Ramos (cell line): ENCODE data around the gene ZMYND11.

ENCODE experiments used
- in situ Hi-C: fragments of 300-500 bp; cut with MboI; formaldehyde crosslinking; loops from one replicate; pipeline ENCODE4 v1.14.3; 2022; ENCODE audit warnings: low sequenced_read_pairs; ENCODE audit not compliant: unreplicated experiment

ZMYND11 gene

DNA sequence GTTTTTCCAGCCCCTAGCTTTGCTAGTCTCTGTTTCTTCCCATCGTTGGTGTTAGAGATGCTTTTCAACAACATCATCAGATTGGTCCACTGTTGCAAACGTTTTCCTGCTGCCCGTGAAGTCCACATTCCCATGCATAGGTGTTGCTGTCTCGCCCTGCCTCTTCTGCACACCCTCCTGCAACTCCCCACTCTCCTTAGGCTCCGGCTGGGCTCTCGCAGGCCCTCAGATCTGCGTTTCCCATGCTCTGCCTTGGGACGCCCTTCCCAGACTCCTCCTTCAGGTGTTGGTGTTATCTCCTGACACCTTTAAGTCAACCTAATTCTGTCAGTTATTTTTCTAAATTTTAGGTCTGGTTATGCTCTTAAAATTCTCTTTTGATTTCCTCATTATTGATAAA lies 55.0 kb downstream of the ZMYND11 start:
- in situ Hi-C loops: no loop called here

DNA sequence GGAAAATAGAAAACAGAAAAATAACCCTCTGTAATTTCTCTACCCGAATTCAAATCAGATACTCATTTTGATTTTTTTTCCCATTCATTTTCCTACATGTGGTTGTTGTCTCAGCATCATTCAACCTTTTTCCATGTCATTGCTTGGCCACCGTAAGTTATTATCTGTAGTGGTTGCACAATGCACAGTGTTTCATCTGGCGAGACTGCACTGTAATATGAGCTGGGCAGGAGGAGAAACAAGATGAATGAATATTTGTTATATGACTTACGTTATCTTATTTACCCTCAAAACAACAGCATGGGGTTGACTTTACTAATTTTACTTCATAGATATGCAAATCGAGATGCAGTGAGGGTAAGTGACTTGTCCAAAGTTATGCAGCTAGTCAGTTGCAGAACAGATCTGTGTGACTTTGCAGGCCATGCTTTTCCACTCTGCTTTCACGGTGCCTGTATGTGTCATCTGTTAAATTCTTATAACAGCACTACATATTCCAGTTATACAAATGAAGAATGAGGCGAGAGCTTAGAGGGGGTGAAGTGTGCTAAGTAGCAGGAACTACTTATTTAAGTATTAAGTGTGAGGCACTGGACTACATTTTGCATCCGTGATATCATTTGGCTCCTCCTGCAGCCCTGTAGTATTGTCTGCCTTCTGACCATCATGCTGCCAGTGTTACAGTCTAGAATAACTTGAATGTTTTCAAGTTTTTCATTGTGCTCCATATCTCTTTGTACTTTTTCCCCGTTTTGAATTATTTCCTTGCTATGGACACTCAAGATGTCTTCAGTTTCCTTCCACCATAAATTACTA lies 56.7 kb downstream of the ZMYND11 start:
- in situ Hi-C loops: no loop called here

GRCh38 chr10:194281-194680 lies 59.0 kb downstream of the ZMYND11 start:
- in situ Hi-C loops: no loop called here

GRCh38 chr10:200405-200804 lies 65.2 kb downstream of the ZMYND11 start:
- in situ Hi-C loops: no loop called here

DNA sequence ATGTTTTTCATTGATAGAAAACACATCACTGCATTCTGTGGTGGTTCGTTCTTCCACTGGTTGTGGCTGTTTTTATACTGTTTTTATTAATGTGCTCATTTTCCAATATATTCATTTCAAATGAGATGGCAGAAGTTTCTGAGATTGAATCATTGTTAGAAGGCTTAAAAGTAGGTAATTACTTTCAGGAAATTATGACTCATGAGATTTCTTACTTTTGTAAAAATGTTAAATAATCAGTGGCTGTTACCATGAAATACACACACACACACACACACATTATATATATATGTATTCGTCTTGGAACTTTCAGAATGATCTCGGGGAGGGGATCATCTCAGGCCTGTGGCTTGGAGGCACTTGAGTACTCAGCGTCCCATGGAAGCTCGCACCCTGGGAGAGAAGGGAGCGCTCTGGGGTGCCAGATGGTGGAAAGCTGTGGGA lies 66.1 kb downstream of the ZMYND11 start:
- in situ Hi-C loops: no loop called here

DNA sequence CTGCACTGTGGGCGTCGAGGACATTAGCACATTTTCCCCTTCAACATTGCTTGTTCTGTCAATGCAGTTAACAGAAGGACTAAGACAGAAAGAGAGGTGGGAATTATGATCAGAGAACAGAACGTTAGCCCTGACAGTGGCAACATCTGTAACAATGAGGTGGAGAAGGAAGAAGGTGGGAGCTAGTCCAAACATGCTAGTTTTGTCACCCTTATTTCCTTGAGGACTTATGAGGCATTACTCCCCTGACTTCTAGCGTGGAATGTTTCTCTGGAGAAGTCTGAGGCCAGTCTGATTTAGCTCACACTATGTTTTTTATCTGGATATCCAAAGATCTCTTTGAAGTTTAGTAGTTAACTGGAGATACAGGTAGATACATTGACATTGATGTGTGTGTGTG lies 73.4 kb downstream of the ZMYND11 start:
- in situ Hi-C loops: no loop called here

- in situ Hi-C loops: no loop called here
These were observed 74.1 kb downstream of the ZMYND11 start for GRCh38 chr10:209357-209756.

GRCh38 chr10:210297-210696 lies 75.0 kb downstream of the ZMYND11 start:
- in situ Hi-C loops: no loop called here

DNA sequence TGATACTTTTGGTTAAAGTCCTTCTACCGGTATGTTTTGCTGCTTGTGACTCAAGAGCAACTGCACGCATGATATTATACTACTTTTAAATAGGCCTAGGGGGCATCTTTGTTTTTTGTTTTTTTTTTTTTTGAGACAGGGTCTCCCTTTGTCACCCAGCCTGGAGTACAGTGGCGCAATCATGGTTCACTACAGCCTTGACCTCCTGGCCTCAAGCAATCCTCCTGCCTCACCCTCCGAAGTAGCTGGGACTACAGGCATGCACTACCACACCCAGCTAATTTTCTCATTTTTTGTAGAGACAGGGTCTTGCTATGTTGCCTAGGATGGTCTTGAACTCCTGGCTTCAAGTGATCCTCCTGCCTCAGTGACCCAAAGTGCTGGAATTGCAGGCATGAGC lies 80.2 kb downstream of the ZMYND11 start:
- in situ Hi-C loops: no loop called here

GRCh38 chr10:218798-219197 lies 83.5 kb downstream of the ZMYND11 start:
- in situ Hi-C loops: no loop called here

DNA sequence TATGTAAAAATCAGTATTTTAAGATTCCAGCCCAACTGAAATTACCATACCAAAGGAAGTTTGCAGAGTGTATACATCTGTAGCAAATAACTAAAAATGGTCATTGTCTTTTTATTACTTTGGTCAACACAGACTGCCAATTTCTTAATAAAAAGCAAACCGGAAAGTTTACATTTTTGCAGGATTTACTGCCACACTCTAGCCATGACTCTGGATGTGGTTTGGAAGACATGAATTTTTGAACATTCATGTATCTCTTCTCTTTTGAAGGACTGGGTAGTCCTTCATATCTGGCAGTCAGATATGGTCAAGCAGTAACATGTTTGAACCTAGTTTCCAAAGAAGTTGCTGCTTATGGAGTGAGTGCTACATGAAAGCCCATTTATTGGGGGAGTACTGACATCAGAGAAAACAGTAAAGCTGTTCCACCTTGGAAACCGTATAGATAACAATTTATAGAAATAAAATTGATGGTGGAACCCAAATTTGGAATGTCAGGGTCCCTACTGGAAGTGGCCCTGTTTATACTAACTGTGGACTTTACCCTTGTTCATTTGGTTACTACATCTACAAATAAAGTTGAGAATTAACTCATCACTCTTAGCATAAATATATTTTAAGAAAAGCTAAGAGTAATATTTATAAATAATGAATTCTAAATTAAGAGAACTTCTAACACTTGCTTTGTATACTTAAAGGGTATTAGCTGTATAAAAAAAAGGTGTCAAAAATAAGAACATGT lies 84.6 kb downstream of the ZMYND11 start:
- in situ Hi-C loops: no loop called here

DNA sequence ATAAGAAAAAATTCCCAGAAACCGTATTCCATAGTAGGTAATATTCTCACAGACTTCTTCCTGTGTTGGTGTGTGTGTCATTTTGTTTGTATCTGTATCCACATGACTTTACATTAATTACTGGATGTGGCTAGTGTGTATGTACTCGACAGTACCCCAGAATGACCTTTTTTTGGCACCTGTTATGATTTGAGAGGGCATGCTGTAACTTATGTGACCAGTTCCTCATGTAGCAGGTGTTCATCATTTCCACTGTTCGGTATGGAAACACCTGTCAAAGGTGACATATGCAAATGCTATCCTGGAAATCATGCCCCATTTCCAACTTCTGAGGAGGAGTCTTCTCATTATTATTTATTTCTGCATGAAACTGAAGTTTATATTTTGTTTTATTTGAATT lies 89.3 kb downstream of the ZMYND11 start:
- in situ Hi-C loops: no loop called here

GRCh38 chr10:226018-226417 lies 90.8 kb downstream of the ZMYND11 start:
- in situ Hi-C loops: no loop called here

DNA sequence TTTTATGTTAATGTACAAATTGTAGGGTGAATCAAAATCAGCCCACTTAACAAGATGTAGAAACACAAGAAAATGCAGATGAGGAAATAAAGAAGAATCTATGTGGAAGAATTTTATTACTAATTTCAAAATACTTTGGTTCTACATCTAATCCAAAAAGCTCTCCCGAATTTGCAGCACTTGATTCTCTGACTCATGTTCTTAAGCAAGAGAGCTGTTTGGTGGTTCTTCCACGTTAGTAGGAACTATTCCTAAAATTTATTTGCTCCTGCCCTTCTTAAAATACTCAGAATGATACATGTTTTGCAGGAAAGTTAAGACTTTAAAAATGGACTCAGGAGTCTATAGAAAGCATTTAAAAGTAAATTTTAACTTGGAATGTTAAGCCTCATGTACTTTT lies 91.8 kb downstream of the ZMYND11 start:
- in situ Hi-C loops: no loop called here

DNA sequence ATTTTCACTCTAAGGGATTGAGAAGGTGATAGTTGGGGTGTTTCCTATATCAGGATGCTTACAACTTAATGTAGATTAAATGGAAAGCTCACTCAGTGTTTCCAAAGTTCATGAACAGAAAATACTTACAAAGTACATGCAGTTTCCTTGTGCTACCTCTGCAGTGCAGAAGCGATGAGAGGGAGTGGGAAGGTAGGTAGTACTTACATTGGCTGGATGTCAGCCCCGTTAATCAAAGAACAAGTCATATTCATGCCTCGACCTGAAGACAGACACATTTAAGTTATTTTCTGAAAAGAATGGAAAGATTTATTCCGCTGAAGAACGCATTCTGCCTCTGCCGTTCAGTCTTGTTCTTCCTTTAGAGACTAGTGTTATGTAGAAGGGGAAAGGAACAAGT lies 93.1 kb downstream of the ZMYND11 start:
- in situ Hi-C loops: no loop called here

DNA sequence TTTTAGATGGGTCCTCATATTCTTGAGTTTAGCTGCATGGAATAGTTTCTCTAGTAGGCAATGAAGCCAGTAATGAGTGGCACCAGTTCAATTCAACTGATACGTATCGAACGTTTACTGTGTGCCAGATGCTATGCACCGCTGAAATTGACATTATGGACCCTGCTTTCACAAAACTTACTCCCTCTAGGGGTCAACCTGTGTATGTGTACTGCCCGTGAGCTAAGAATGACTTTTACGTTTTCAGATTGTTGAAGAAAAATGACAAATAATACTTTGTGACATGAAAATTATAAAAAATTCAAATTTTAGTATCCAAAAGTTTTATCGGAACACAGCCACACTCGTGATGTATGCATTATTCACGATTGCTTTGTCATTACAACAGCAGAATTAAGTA lies 95.5 kb downstream of the ZMYND11 start:
- in situ Hi-C loops: no loop called here

DNA sequence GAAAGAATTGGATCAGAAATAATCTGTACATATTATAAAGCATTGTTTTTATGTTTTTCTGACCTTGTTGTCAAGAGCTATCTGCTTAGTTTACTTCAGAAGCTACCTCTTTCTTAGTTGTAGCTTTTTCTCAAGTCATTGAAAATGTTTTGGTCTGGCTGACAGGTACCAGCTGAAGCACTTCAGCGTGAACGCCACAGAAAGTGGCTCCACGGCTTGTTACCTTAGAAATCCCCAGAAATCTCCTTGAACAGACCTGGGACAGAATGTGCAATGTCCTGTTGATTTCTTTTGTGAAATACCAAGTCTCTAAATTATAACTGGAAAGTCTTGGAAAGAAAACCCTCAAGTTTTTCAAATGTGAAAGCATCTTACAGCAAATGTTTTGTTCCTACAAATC lies 96.8 kb downstream of the ZMYND11 start:
- in situ Hi-C loops: no loop called here

DNA sequence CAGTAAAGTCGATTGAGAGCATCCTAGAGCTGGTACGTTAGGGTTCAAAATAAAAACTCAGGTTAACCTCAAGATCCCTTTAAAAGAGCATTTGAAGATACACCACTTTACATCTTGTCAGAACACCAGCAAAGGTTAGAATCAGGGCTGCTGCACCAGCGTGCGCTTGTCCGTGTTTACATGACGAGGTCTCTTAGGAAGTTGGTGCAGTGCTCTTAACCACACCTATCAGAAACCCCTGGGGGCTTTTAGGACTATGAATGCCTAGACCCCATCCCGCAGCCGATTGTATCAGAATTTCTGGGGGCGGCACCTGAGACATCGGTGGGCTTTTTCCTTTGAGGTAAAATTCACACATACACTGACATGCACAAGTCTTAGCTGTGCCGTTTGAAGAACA lies 97.6 kb downstream of the ZMYND11 start:
- in situ Hi-C loops: no loop called here

- in situ Hi-C loops: no loop called here
These were observed 99.6 kb downstream of the ZMYND11 start for GRCh38 chr10:234708-235406.

DNA sequence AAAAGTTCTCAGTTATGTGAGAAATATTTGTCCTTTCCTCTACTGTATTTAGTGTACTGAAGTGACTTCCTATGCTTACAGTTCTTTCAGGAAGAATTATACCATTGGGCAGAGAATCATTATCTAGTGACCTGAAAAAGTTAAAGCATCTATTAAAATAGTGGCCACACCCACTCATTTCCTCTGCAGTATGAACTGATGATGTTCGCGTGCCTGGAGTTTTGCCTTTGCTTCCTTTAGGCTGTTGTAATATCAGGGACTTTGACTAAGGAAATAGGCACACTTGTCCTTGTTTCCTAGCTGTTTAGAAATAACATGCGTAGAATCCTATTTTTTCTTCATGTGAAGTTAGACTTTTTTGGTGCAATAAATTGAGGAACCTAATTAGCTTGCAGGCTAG lies 100.7 kb downstream of the ZMYND11 start:
- in situ Hi-C loops: no loop called here

- in situ Hi-C loops: no loop called here
These were observed 103.9 kb downstream of the ZMYND11 start for GRCh38 chr10:239109-239508.
